Measurements from ENCODE around the gene AKNA. TPM values are rescaled to one million over a fixed set of nuclear protein-coding genes. Genes with fewer than 3 reads are reported as not detected.

Gene AKNA
- total RNA-seq, 1 experiment from 2014 or later: 29.3 TPM

- no peak for DNase-seq (ENCODE audit: low spot score)
- Mint-ChIP-seq H3K27me3 (ENCODE audit: low read depth) (no peaks in the 10 kb centered on the region), H3K4me1 (peaks cover 4% of the 10 kb centered on the region), H3K9me3 (no peaks in the 10 kb centered on the region), H3K4me3 (no peak overlapping the region), H3K36me3 (peaks cover 50% of the 10 kb centered on the region), H3K27ac (no peak overlapping the region)
- TF ChIP-seq EMX1 (CRISPR knock-in tag; IDR thresholded peaks at IDR 0.05) (no peak), ESRRA (CRISPR knock-in tag; IDR thresholded peaks at IDR 0.05; ENCODE audit: borderline replicate concordance) (no peak), CBFB (CRISPR knock-in tag; IDR thresholded peaks at IDR 0.05; ENCODE audit: low read depth) (no peak), ZNF423 (CRISPR knock-in tag; IDR thresholded peaks at IDR 0.05) (no peak), PRRX2 (CRISPR knock-in tag; IDR thresholded peaks at IDR 0.05) (no peak), NFYB (CRISPR knock-in tag; conservative IDR thresholded peaks at IDR 0.05; ENCODE audit: low read depth) (no peak), HMGXB4 (CRISPR knock-in tag; IDR thresholded peaks at IDR 0.05) (no peak), ATF3 (CRISPR knock-in tag; conservative IDR thresholded peaks at IDR 0.05) (no peak), OVOL2 (CRISPR knock-in tag; IDR thresholded peaks at IDR 0.05; ENCODE audit: borderline replicate concordance) (no peak), ATF1 (CRISPR knock-in tag; IDR thresholded peaks at IDR 0.05) (no peak), SOX15 (CRISPR knock-in tag; IDR thresholded peaks at IDR 0.05) (no peak), AR (CRISPR knock-in tag; IDR thresholded peaks at IDR 0.05) (no peak)
- TF ChIP-seq, protein P1, sequence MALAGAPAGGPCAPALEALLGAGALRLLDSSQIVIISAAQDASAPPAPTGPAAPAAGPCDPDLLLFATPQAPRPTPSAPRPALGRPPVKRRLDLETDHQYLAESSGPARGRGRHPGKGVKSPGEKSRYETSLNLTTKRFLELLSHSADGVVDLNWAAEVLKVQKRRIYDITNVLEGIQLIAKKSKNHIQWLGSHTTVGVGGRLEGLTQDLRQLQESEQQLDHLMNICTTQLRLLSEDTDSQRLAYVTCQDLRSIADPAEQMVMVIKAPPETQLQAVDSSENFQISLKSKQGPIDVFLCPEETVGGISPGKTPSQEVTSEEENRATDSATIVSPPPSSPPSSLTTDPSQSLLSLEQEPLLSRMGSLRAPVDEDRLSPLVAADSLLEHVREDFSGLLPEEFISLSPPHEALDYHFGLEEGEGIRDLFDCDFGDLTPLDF (CRISPR knock-in tag; IDR thresholded peaks at IDR 0.05): no peak
- TF ChIP-seq, protein P2, sequence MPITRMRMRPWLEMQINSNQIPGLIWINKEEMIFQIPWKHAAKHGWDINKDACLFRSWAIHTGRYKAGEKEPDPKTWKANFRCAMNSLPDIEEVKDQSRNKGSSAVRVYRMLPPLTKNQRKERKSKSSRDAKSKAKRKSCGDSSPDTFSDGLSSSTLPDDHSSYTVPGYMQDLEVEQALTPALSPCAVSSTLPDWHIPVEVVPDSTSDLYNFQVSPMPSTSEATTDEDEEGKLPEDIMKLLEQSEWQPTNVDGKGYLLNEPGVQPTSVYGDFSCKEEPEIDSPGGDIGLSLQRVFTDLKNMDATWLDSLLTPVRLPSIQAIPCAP (CRISPR knock-in tag; IDR thresholded peaks at IDR 0.05): no peak
- TF ChIP-seq, protein P3, sequence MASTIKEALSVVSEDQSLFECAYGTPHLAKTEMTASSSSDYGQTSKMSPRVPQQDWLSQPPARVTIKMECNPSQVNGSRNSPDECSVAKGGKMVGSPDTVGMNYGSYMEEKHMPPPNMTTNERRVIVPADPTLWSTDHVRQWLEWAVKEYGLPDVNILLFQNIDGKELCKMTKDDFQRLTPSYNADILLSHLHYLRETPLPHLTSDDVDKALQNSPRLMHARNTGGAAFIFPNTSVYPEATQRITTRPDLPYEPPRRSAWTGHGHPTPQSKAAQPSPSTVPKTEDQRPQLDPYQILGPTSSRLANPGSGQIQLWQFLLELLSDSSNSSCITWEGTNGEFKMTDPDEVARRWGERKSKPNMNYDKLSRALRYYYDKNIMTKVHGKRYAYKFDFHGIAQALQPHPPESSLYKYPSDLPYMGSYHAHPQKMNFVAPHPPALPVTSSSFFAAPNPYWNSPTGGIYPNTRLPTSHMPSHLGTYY (CRISPR knock-in tag; IDR thresholded peaks at IDR 0.05): no peak
- POLR2A ChIA-PET: no interaction called here
- ATAC-seq: no peak
- CTCF ChIA-PET: no interaction called here
Measured at GRCh38 chr9:114361542-114361941, 26.2 kb downstream of the AKNA start.

- peaks cover 51% of the 10 kb centered on the region for H3K36me3 Mint-ChIP-seq
- ChIA-PET CTCF (no interaction called here), POLR2A (no interaction called here)
- no peak overlapping the region for H3K27ac Mint-ChIP-seq
- no peaks in the 10 kb centered on the region for H3K9me3 Mint-ChIP-seq
- no peak for TF ChIP-seq ETV6 (CRISPR knock-in tag; IDR thresholded peaks at IDR 0.05)
- DNase-seq (ENCODE audit: low spot score) (no peak), ATAC-seq (no peak)
- no peaks in the 10 kb centered on the region for H3K4me1 Mint-ChIP-seq
- H3K4me3 Mint-ChIP-seq: no peak overlapping the region
- H3K27me3 Mint-ChIP-seq (ENCODE audit: low read depth): no peaks in the 10 kb centered on the region
Measured at GRCh38 chr9:114359801-114360200, 28.0 kb downstream of the AKNA start.

DNA sequence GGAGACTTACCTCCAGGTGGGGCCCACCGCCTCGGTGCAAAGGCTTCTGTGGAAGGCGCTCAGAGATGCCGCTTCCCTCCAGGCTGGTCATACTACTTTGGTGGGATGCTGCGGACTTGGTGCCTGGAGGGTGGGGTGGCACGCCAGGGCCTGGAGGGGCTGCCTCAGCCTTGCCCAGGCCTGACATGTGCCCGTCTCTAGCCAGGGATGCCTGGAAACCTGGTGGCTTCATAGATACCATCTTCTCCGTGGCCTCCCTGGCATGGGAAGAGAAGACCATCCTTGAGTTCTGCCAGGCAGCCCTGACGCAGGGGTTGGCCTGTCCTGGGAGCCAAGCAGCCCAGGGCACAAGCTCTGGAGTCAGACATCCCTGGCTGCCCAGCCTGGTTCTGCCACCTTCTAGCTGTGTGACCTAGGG lies 29.9 kb downstream of the AKNA start:
- DNase-seq (ENCODE audit: low spot score) (no peak), ATAC-seq (no peak)
- Mint-ChIP-seq H3K36me3 (peaks cover 46% of the 10 kb centered on the region), H3K27ac (no peak overlapping the region), H3K27me3 (ENCODE audit: low read depth) (no peaks in the 10 kb centered on the region), H3K4me3 (no peak overlapping the region), H3K4me1 (no peaks in the 10 kb centered on the region), H3K9me3 (no peaks in the 10 kb centered on the region)
- POLR2A ChIA-PET: no interaction called here
- CTCF ChIA-PET: no interaction called here
- no peak for TF ChIP-seq HMGXB4 (CRISPR knock-in tag; IDR thresholded peaks at IDR 0.05)
- no peak for TF ChIP-seq ZNF281 (CRISPR knock-in tag; IDR thresholded peaks at IDR 0.05)
- TF ChIP-seq ZBTB21 (CRISPR knock-in tag; IDR thresholded peaks at IDR 0.05; ENCODE audit: borderline replicate concordance): no peak
- TF ChIP-seq, protein P4, sequence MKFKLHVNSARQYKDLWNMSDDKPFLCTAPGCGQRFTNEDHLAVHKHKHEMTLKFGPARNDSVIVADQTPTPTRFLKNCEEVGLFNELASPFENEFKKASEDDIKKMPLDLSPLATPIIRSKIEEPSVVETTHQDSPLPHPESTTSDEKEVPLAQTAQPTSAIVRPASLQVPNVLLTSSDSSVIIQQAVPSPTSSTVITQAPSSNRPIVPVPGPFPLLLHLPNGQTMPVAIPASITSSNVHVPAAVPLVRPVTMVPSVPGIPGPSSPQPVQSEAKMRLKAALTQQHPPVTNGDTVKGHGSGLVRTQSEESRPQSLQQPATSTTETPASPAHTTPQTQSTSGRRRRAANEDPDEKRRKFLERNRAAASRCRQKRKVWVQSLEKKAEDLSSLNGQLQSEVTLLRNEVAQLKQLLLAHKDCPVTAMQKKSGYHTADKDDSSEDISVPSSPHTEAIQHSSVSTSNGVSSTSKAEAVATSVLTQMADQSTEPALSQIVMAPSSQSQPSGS (CRISPR knock-in tag; IDR thresholded peaks at IDR 0.05; ENCODE audit: borderline replicate concordance, low read depth): no peak
